RWPE2 (cell line): Measurements from ENCODE around the gene UBL7.

Experiments
- ATAC-seq: fragments of 200-7000 bp; cut with Tn5 transposase; 3 replicates; pipeline ENCODE4 v1.9.1; 2021; ENCODE audit warnings: low read depth
- DNase-seq: peaks from one replicate; pipeline ENCODE4 v3.0.0-alpha.2; 2020; ENCODE audit warnings: low spot score
- H3K27ac ChIP-seq: fragments of 450-650 bp; 2 replicates; pipeline ENCODE4 v1.5.1; 2017; ENCODE audit warnings: mild to moderate bottlenecking; ENCODE audit not compliant: poor library complexity, severe bottlenecking
- H3K27me3 ChIP-seq: fragments of 250-450 bp; sonication (Bioruptor Pico); 2 replicates; pipeline ENCODE4 v1.5.1; 2021; ENCODE audit warnings: mild to moderate bottlenecking, moderate library complexity; ENCODE audit not compliant: insufficient read depth, poor library complexity, severe bottlenecking
- H3K36me3 ChIP-seq: fragments of 250-450 bp; sonication (Bioruptor Pico); 2 replicates; pipeline ENCODE4 v1.5.1; 2020; ENCODE audit warnings: low read depth, mild to moderate bottlenecking, moderate library complexity
- H3K4me1 ChIP-seq: fragments of 250-450 bp; sonication (Bioruptor Pico); 2 replicates; pipeline ENCODE4 v1.5.1; 2021; ENCODE audit warnings: mild to moderate bottlenecking, moderate library complexity; ENCODE audit not compliant: insufficient read depth, poor library complexity, severe bottlenecking
- H3K4me3 ChIP-seq: fragments of 250-450 bp; sonication (Bioruptor Pico); 2 replicates; pipeline ENCODE4 v1.5.1; 2021; ENCODE audit warnings: mild to moderate bottlenecking, moderate library complexity; ENCODE audit not compliant: severe bottlenecking
- H3K9me3 ChIP-seq: fragments of 250-450 bp; sonication (Bioruptor Pico); 2 replicates; pipeline ENCODE4 v1.5.1; 2021; ENCODE audit warnings: mild to moderate bottlenecking, moderate library complexity; ENCODE audit not compliant: severe bottlenecking
- CTCF ChIP-seq: fragments of 450-650 bp; IDR thresholded peaks from one replicate; pipeline ENCODE4 v1.5.1; 2017; ENCODE audit warnings: mild to moderate bottlenecking, moderate library complexity; ENCODE audit not compliant: poor library complexity, severe bottlenecking

UBL7 gene

GRCh38 chr15:74412159-74412558 is 48.8 kb downstream of the UBL7 start:
- TF ChIP-seq CTCF = no peak
- Histone ChIP-seq H3K4me1 (peaks cover 14% of the 10 kb centered on the region), H3K36me3 (peaks cover 70% of the 10 kb centered on the region), H3K9me3 (no peaks in the 10 kb centered on the region), H3K4me3 (no peak overlapping the region), H3K27ac (peak overlapping the region; percentile 78), H3K27me3 (no peaks in the 10 kb centered on the region)
- ATAC-seq (no peak), DNase-seq (no peak)

- no peak for ATAC-seq
- no peak for DNase-seq
- TF ChIP-seq CTCF = no peak
- H3K4me1 ChIP-seq = peaks cover 14% of the 10 kb centered on the region
- no peaks in the 10 kb centered on the region for H3K9me3 ChIP-seq
- peak overlapping the region; percentile 78 for H3K27ac ChIP-seq
- H3K27me3 ChIP-seq = no peaks in the 10 kb centered on the region
- peaks cover 66% of the 10 kb centered on the region for H3K36me3 ChIP-seq
- no peak overlapping the region for H3K4me3 ChIP-seq
Observed at GRCh38 chr15:74411686-74412085, 49.3 kb downstream of the UBL7 start.

DNA sequence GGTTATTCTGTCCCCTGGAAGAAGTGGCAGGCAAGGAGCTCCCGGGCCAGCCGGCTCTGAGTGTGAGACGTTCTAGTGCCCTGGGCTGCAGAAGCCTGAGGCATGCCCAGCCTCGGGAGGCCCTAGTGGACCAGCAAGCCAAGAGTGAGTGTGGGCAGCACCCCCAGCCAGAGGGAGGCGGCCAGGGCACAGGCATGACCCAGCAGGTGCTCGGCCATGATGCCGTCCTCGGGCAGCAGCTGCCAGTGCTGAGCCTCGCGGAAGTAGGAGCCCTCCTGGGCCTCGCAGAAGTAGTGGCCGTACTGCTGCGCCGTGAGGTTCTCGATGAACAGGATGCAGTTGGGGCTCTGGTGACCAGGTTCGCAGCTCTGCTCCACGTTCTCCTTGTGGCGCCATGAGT is 50.5 kb downstream of the UBL7 start:
- Histone ChIP-seq H3K36me3 (peaks cover 54% of the 10 kb centered on the region), H3K27me3 (no peaks in the 10 kb centered on the region)
- no peak for ATAC-seq

DNA sequence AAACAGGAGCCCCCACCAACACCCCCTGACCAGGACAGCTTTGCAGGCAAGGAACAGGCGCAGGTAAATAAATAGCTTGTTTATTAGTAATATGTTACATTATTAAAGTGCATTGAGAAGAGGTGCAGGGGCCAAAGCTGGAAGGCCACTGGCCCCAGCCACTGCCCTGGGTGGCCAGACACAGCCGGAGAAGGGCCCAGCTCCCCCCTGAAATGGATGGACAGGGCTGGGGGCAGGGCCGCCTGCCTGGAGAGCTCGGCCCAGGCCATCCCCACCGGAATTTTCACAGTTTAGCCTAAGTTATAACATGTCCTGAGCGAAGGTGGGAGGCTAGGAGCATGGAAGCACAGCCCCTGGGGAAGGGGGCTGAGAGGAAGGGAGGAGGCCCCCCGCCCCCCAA is 51.7 kb downstream of the UBL7 start:
- Histone ChIP-seq H3K4me1 (peaks cover 14% of the 10 kb centered on the region), H3K4me3 (no peak overlapping the region), H3K36me3 (peaks cover 41% of the 10 kb centered on the region), H3K27ac (peak overlapping the region; percentile 78), H3K27me3 (no peaks in the 10 kb centered on the region), H3K9me3 (no peaks in the 10 kb centered on the region)
- ATAC-seq = no peak
- TF ChIP-seq CTCF = no peak
- no peak for DNase-seq

More for the DNA sequence above, 50.5 kb downstream of the UBL7 start:
- TF ChIP-seq CTCF = no peak
- H3K4me1 ChIP-seq = peaks cover 14% of the 10 kb centered on the region
- no peaks in the 10 kb centered on the region for H3K9me3 ChIP-seq
- H3K27ac ChIP-seq = peak overlapping the region; percentile 78
- H3K4me3 ChIP-seq = no peak overlapping the region
- no peak for DNase-seq

DNA sequence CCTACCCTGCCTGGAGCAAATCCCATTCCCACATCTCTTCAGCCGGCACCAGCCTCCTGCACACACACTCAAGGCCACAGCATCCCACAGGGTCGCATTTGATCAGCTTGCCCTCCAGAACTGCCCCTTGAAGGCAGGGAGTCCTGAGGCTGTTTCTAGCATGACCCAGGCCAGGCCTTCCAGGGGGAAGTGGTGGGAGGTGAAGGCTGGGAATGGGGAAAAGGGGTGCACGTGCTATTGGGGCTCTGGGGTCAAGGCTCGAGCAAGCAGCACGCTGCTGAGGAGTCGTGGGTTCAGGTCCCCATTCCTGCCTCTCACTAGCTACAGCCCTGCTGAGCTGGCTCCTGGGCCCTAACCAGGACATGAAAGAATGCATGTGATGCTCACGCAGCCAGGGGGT is 52.1 kb downstream of the UBL7 start:
- DNase-seq = no peak
- no peak for TF ChIP-seq CTCF
- no peak for ATAC-seq
- H3K27ac ChIP-seq = peak overlapping the region; percentile 78
- H3K9me3 ChIP-seq = no peaks in the 10 kb centered on the region
- H3K36me3 ChIP-seq = peaks cover 37% of the 10 kb centered on the region
- peaks cover 14% of the 10 kb centered on the region for H3K4me1 ChIP-seq
- no peak overlapping the region for H3K4me3 ChIP-seq
- H3K27me3 ChIP-seq = no peaks in the 10 kb centered on the region
